HCT116 (cell line): ENCODE data around the gene FBXL13. TPM values are rescaled to one million over a fixed set of nuclear protein-coding genes. Genes with fewer than 3 reads are reported as not detected.

Source experiments
- ATAC-seq: fragments of 200-7000 bp; cut with Tn5 transposase; 2 replicates; pipeline ENCODE4 v1.9.1; 2020; ENCODE audit warnings: mild to moderate bottlenecking, moderate library complexity
- BruUV-seq: library from RNA; stranded (reverse); fragments of 400-500 nt; replicated peaks from 2 replicates; lab custom pipeline; 2021; lab: Mats Ljungman, UMichigan
- CTCF ChIA-PET: fragments of 300-600 bp; sonication (Branson Sonifier 250); formaldehyde crosslinking; loops from one replicate; lab custom pipeline; 2021; ENCODE audit warnings: antibody characterized with exemption; lab: Charles Lee
- POLR2A ChIA-PET: fragments of 300-600, 350-600 bp; sonication (Branson Sonifier 250); formaldehyde crosslinking; loops from one replicate; lab custom pipeline; 2021; ENCODE audit warnings: antibody characterized with exemption; lab: Charles Lee
- RAD21 ChIA-PET, 2 experiments: fragments of 300-600 bp; sonication (Branson Sonifier 250); formaldehyde crosslinking; loops; one replicate each; lab custom pipeline; 2023; ENCODE audit warnings: low total read pairs in 2 of 2; ENCODE audit not compliant: uncharacterized antibody in 2 of 2, unreplicated experiment in 2 of 2, low non-redundant PET in 1 of 2; lab: Charles Lee
- DNase-seq: peaks from one replicate; pipeline ENCODE4 v3.0.0-alpha.2; 2010; ENCODE audit warnings: low read depth, low spot score
- H2AFZ ChIP-seq: fragments of 200-600 bp; shearing (Covaris generic), sonication (generic); 2 replicates; pipeline ENCODE4 v1.6.1; 2017; ENCODE audit warnings: low read depth, mixed run types, mixed read lengths, antibody characterized with exemption, low read length; ENCODE audit not compliant: poor library complexity, severe bottlenecking
- H3K27ac ChIP-seq: 2 replicates; pipeline ENCODE4 v1.5.1; 2012; ENCODE audit warnings: low read depth, low read length
- H3K27me3 ChIP-seq: fragments of 200-600 bp; sonication (generic); 2 replicates; pipeline ENCODE4 v1.6.1; 2016; ENCODE audit warnings: mixed run types, low read length, mixed read lengths; ENCODE audit not compliant: insufficient read depth
- H3K36me3 ChIP-seq, 2 experiments: fragments of 200-500 bp in 1 of 2; fragments of 200-600 bp in 1 of 2; sonication (Bioruptor generic) in 1 of 2; sonication (generic) in 1 of 2; 2 replicates each; pipeline versions ENCODE4 v1.5.1 to v1.6.1; 2014 to 2016; ENCODE audit warnings: low read length in 2 of 2, inconsistent platforms in 1 of 2, mixed read lengths in 1 of 2, mixed run types in 1 of 2; ENCODE audit not compliant: insufficient read depth in 2 of 2, control insufficient read depth in 1 of 2
- H3K4me1 ChIP-seq, 2 experiments: fragments of 200-600 bp in 1 of 2; sonication (generic) in 1 of 2; 2 replicates each; pipeline versions ENCODE4 v1.5.1 to v1.6.1; 2012 to 2017; ENCODE audit warnings: low read length in 2 of 2, inconsistent platforms in 1 of 2, mild to moderate bottlenecking in 1 of 2, mixed read lengths in 1 of 2, mixed run types in 1 of 2, moderate library complexity in 1 of 2; ENCODE audit not compliant: insufficient read depth in 2 of 2, control insufficient read depth in 1 of 2
- H3K4me2 ChIP-seq: fragments of 200-600 bp; sonication (generic); 2 replicates; pipeline ENCODE4 v1.6.1; 2017; ENCODE audit warnings: mixed run types, low read length, mixed read lengths
- H3K4me3 ChIP-seq, 2 experiments: fragments of 200-600 bp in 1 of 2; sonication (generic) in 1 of 2; replicated peaks in 1 of 2; 2 replicates each; pipeline ENCODE4 v1.5.1; 2011 to 2016; ENCODE audit warnings: low read length in 2 of 2, control low read depth in 1 of 2, low read depth in 1 of 2, mild to moderate bottlenecking in 1 of 2, mixed read lengths in 1 of 2, mixed run types in 1 of 2
- H3K79me2 ChIP-seq: fragments of 200-600 bp; sonication (generic); 2 replicates; pipeline ENCODE4 v1.6.1; 2017; ENCODE audit warnings: mild to moderate bottlenecking, mixed run types, low read length, moderate library complexity, mixed read lengths; ENCODE audit not compliant: insufficient read depth
- H3K9ac ChIP-seq: fragments of 200-600 bp; sonication (generic); 2 replicates; pipeline ENCODE4 v1.6.1; 2016; ENCODE audit warnings: low read length, mixed read lengths
- H3K9me2 ChIP-seq: fragments of 200-600 bp; sonication (generic), shearing (Covaris generic); 2 replicates; pipeline ENCODE4 v1.6.1; 2017; ENCODE audit warnings: mixed run types, mild to moderate bottlenecking, moderate library complexity; ENCODE audit not compliant: insufficient read depth
- H3K9me3 ChIP-seq, 2 experiments: fragments of 200-500 bp in 1 of 2; fragments of 200-600 bp in 1 of 2; sonication (Bioruptor generic) in 1 of 2; sonication (generic) in 1 of 2; 2 replicates each; pipeline ENCODE4 v1.6.1; 2014 to 2017; ENCODE audit warnings: low read length in 2 of 2, mixed read lengths in 2 of 2, inconsistent platforms in 1 of 2, low read depth in 1 of 2, mild to moderate bottlenecking in 1 of 2, mixed run types in 1 of 2, moderate library complexity in 1 of 2; ENCODE audit not compliant: control insufficient read depth in 1 of 2, insufficient read depth in 1 of 2
- H4K20me1 ChIP-seq: fragments of 200-600 bp; sonication (generic), shearing (Covaris generic); 2 replicates; pipeline ENCODE4 v1.6.1; 2017; ENCODE audit warnings: mixed run types, mild to moderate bottlenecking, moderate library complexity; ENCODE audit not compliant: insufficient read depth
- ATF3 ChIP-seq: IDR thresholded peaks from 2 replicates; pipeline ENCODE4 v1.6.1; 2012
- FOSL1 ChIP-seq: IDR thresholded peaks from 2 replicates; pipeline ENCODE4 v1.6.1; 2012; ENCODE audit warnings: low read depth
- MAX ChIP-seq: IDR thresholded peaks from 2 replicates; pipeline ENCODE4 v1.6.1; 2012
- POLR2AphosphoS5 ChIP-seq: IDR thresholded peaks from 2 replicates; pipeline ENCODE4 v1.6.1; 2011; ENCODE audit warnings: mild to moderate bottlenecking, low read depth, low read length, moderate library complexity
- SIN3A ChIP-seq: IDR thresholded peaks from 2 replicates; pipeline ENCODE4 v1.6.1; 2012; ENCODE audit warnings: low read depth
- SP1 ChIP-seq: IDR thresholded peaks from 2 replicates; pipeline ENCODE4 v1.6.1; 2012; ENCODE audit warnings: low read depth
- TCF7L2 ChIP-seq: IDR thresholded peaks from 2 replicates; pipeline ENCODE4 v1.7.0; 2011; ENCODE audit warnings: borderline replicate concordance, inconsistent platforms; ENCODE audit not compliant: insufficient read depth, insufficient read length; ENCODE audit errors: extremely low read depth
- intact Hi-C: fragments of 100-400 bp; cut with micrococcal nuclease; formaldehyde crosslinking; loops from 2 replicates; pipeline ENCODE4 v1.10.0; 2022
- total RNA-seq: library from RNA; stranded (reverse); gene quantifications from one replicate; pipeline ENCODE4 v1.2.1, GENCODE V29; 2021; ENCODE audit not compliant: unreplicated experiment
- TF ChIP-seq, protein P1 (sequence below): IDR thresholded peaks from 2 replicates; pipeline ENCODE4 v1.6.1; 2011; ENCODE audit warnings: mild to moderate bottlenecking, low read length, moderate library complexity; ENCODE audit not compliant: insufficient replicate concordance; ENCODE audit errors: extremely low read depth

Gene FBXL13
- total RNA-seq, 1 experiment from 2014 or later = 1.0 TPM

GRCh38 chr7:102913826-102914225 lies 160.8 kb downstream of the FBXL13 start:
- Histone ChIP-seq H4K20me1 (no peaks in the 10 kb centered on the region), H3K27ac (no peak overlapping the region), H2AFZ (no peak overlapping the region), H3K27me3 (no peaks in the 10 kb centered on the region), H3K4me3 (no peak overlapping the region), H3K36me3 (no peaks in the 10 kb centered on the region), H3K9me2 (no peaks in the 10 kb centered on the region), H3K79me2 (no peaks in the 10 kb centered on the region), H3K9ac (no peak overlapping the region), H3K4me1 (peaks cover 0 to 15% of the 10 kb centered on the region in 2 experiments; a peak in 2 of 4 replicates), H3K4me2 (no peak overlapping the region), H3K9me3 (no peaks in the 10 kb centered on the region)
- intact Hi-C loops = no loop called here
- ChIA-PET POLR2A (no interaction called here), RAD21 (no interaction called here), CTCF (no interaction called here)
- TF ChIP-seq FOSL1 (no peak), TCF7L2 (no peak), SIN3A (no peak), POLR2AphosphoS5 (no peak), ATF3 (no peak), SP1 (no peak), MAX (no peak)
- TF ChIP-seq, protein P1, sequence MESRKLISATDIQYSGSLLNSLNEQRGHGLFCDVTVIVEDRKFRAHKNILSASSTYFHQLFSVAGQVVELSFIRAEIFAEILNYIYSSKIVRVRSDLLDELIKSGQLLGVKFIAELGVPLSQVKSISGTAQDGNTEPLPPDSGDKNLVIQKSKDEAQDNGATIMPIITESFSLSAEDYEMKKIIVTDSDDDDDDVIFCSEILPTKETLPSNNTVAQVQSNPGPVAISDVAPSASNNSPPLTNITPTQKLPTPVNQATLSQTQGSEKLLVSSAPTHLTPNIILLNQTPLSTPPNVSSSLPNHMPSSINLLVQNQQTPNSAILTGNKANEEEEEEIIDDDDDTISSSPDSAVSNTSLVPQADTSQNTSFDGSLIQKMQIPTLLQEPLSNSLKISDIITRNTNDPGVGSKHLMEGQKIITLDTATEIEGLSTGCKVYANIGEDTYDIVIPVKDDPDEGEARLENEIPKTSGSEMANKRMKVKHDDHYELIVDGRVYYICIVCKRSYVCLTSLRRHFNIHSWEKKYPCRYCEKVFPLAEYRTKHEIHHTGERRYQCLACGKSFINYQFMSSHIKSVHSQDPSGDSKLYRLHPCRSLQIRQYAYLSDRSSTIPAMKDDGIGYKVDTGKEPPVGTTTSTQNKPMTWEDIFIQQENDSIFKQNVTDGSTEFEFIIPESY = no peak
- no peak for ATAC-seq
- no peak for DNase-seq
- no TSS peak for BruUV-seq
